B cell (primary cell): ENCODE results near the gene ATOSB. TPM values are rescaled to one million over a fixed set of nuclear protein-coding genes. Genes with fewer than 3 reads are reported as not detected.

ENCODE experiments used
- ATAC-seq: fragments of 200-7000 bp; cut with Tn5 transposase; one replicate; pipeline ENCODE4 v1.10.0; 2021; ENCODE audit warnings: low read depth, mild to moderate bottlenecking, moderate number of reproducible peaks, moderate library complexity
- CTCF ChIA-PET: fragments of 350-600 bp; sonication (Branson Sonifier 250); formaldehyde crosslinking; loops from one replicate; lab custom pipeline; 2021; ENCODE audit warnings: antibody characterized with exemption, inconsistent platforms; lab: Charles Lee
- POLR2A ChIA-PET: fragments of 350-600 bp; sonication (Branson Sonifier 250); formaldehyde crosslinking; loops from one replicate; lab custom pipeline; 2021; ENCODE audit warnings: antibody characterized with exemption; lab: Charles Lee
- DNase-seq: peaks from one replicate; pipeline ENCODE4 v3.0.0; 2013
- H2AFZ ChIP-seq: 2 replicates; pipeline ENCODE4 v1.6.1; 2012; ENCODE audit warnings: mild to moderate bottlenecking, low read depth, low read length; ENCODE audit not compliant: insufficient read depth, poor library complexity, severe bottlenecking
- H3K27ac ChIP-seq, 2 donors: 1 replicate in 1 of 2; 2 replicates in 1 of 2; pipeline ENCODE4 v1.5.1; 2012 to 2013; ENCODE audit warnings: low read length in 2 of 2, mild to moderate bottlenecking in 2 of 2, moderate library complexity in 1 of 2
- H3K27me3 ChIP-seq, 4 experiments: fragments of 200-600 bp in 1 of 4; sonication (generic) in 1 of 4; replicated peaks in 1 of 4; 1 replicate in 2 of 4; 2 replicates in 2 of 4; pipeline versions ENCODE4 v1.6.1 to v1.7.0; 2013 to 2016; ENCODE audit warnings: low read length in 3 of 4, mild to moderate bottlenecking in 2 of 4, mixed read lengths in 1 of 4, moderate library complexity in 1 of 4; ENCODE audit not compliant: insufficient read depth in 4 of 4, control insufficient read depth in 3 of 4; ENCODE audit errors: control extremely low read depth in 1 of 4
- H3K36me3 ChIP-seq, 2 experiments: replicated peaks in 1 of 2; 1 replicate in 1 of 2; 2 replicates in 1 of 2; pipeline versions ENCODE4 v1.6.1 to v1.7.1; 2013; ENCODE audit warnings: low read length in 1 of 2; ENCODE audit not compliant: insufficient read depth in 2 of 2, control insufficient read depth in 1 of 2; ENCODE audit errors: control extremely low read depth in 1 of 2, extremely low read depth in 1 of 2
- H3K4me1 ChIP-seq, 2 donors: fragments of 200-600 bp in 1 of 2; sonication (generic) in 1 of 2; 1 replicate in 1 of 2; 2 replicates in 1 of 2; pipeline versions ENCODE4 v1.5.1 to v1.6.1; 2013 to 2017; ENCODE audit warnings: low read length in 2 of 2; ENCODE audit not compliant: control insufficient read depth in 2 of 2, insufficient read depth in 2 of 2
- H3K4me2 ChIP-seq: replicated peaks from 2 replicates; pipeline ENCODE3; 2012; ENCODE audit warnings: mild to moderate bottlenecking, low read depth, low read length; ENCODE audit not compliant: poor library complexity, severe bottlenecking
- H3K4me3 ChIP-seq, 5 experiments: fragments of 200-600 bp in 1 of 5; sonication (generic) in 1 of 5; 1 replicate in 3 of 5; 2 replicates in 2 of 5; pipeline versions ENCODE4 v1.5.1 to v1.7.0; 2011 to 2016; ENCODE audit warnings: low read length in 4 of 5, mild to moderate bottlenecking in 4 of 5, low read depth in 2 of 5, control low read depth in 1 of 5, moderate library complexity in 1 of 5; ENCODE audit not compliant: insufficient read depth in 1 of 5; ENCODE audit errors: control extremely low read depth in 1 of 5, extremely low read depth in 1 of 5
- H3K79me2 ChIP-seq: fragments of 200-600 bp; sonication (generic); one replicate; pipeline ENCODE4 v1.6.0; 2016; ENCODE audit warnings: low read length; ENCODE audit not compliant: control insufficient read depth, insufficient read depth
- H3K9ac ChIP-seq: fragments of 200-600 bp; sonication (generic); 2 replicates; pipeline ENCODE4 v1.6.1; 2017; ENCODE audit warnings: mild to moderate bottlenecking, low read length, moderate library complexity
- H3K9me3 ChIP-seq, 3 donors: one replicate each; pipeline versions ENCODE4 v1.6.1 to v1.7.1; 2013; ENCODE audit warnings: low read length in 2 of 3; ENCODE audit not compliant: control insufficient read depth in 2 of 3, insufficient read depth in 1 of 3; ENCODE audit errors: control extremely low read depth in 1 of 3
- H4K20me1 ChIP-seq: 2 replicates; pipeline ENCODE4 v1.6.0; 2012; ENCODE audit warnings: mild to moderate bottlenecking, low read length; ENCODE audit not compliant: insufficient read depth, control insufficient read depth, poor library complexity, severe bottlenecking
- H3K27ac Mint-ChIP-seq: one replicate; pipeline ENCODE4 v1.8.0; 2021; ENCODE audit warnings: mixed read lengths
- H3K27me3 Mint-ChIP-seq: one replicate; pipeline ENCODE4 v1.8.0; 2021; ENCODE audit warnings: mixed read lengths
- H3K4me1 Mint-ChIP-seq: one replicate; pipeline ENCODE4 v1.8.0; 2021; ENCODE audit warnings: mixed read lengths
- H3K4me3 Mint-ChIP-seq: one replicate; pipeline ENCODE4 v1.8.0; 2021; ENCODE audit warnings: mixed read lengths
- H3K9me3 Mint-ChIP-seq: one replicate; pipeline ENCODE4 v1.8.0; 2022; ENCODE audit warnings: mixed read lengths; ENCODE audit not compliant: insufficient read depth
- WGBS: methylation state at CpG from one replicate; pipeline ENCODE4 v1.1.5; 2013; ENCODE audit warnings: missing lambda C conversion rate; ENCODE audit not compliant: insufficient coverage; 5-methylcytosine and 5-hydroxymethylcytosine counted together
- intact Hi-C: fragments of 100-400 bp; cut with micrococcal nuclease; formaldehyde crosslinking; loops from one replicate; pipeline ENCODE4 v1.10.0; 2022
- polyA plus RNA-seq: library from polyadenylated mRNA; depleted of rRNA; stranded (reverse); fragments of >200 nt; gene quantifications from 2 replicates; pipeline ENCODE4 v1.2.3, GENCODE V29; 2012
- total RNA-seq, 2 donors: library from RNA; stranded (reverse); fragments of 120-200 nt in 1 of 2; gene quantifications; 1 replicate in 1 of 2; 2 replicates in 1 of 2; pipeline versions ENCODE4 v1.2.3 to v1.2.4, GENCODE V29; 2013 to 2022
- TF ChIP-seq, protein P1 (sequence below): fragments of 200-600 bp; IDR thresholded peaks from one replicate; pipeline ENCODE4 v1.8.0; 2022; ENCODE audit warnings: antibody characterized with exemption, mild to moderate bottlenecking

ATOSB gene
- total and polyA plus RNA-seq, 2 donors (not counting 1 experiment from before 2014, with no cell fraction given): 6.5 to 9.4 TPM

DNA sequence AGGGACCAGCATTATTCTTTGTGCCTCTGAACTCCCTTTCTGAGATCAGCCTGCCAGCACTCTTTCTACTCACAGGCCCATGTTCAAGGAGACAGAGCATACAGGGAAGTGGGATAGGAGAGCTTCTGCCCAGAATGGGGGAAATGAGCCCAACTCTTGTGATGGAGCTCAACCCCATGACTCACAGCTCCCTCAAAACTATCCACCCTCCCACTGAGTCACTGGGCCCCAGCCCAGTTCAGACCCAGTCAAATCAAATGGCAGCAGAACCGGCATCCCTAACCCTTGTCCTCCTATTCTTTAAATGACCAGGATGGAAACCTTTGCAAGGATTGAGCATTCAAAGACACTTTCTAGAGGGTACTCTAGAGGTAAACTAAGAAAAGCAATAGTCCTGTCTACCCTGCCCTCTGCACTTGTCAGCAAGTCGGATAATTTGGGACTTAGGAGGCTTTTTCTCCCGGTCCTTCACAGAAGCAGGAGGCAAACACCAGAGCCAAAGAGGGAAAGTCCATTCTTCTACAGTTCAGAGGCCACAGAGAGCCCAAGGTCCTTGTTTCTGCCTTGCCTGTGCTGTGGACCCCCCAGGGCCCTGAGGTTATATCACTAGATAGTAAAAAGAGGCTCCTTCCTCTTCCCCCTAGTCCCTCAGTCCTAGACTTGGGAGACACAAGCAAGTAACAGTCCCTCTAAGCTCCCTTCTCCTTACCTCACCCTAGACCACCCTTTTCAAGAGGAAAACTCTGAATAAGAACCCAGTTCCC is 3.2 kb downstream of the ATOSB start:
- H3K4me3 Mint-ChIP-seq: peak overlapping the region; percentile 88
- H3K27me3 Mint-ChIP-seq: no peaks in the 10 kb centered on the region
- Histone ChIP-seq H3K79me2 (peaks cover 4% of the 10 kb centered on the region), H3K9ac (no peak overlapping the region), H3K4me2 (peak overlapping the region; percentile 98), H3K27ac (peak overlapping the region in 1 of 2 donors; percentile 71), H3K9me3 (no peaks in the 10 kb centered on the region), H3K36me3 (peaks cover 0 to 5% of the 10 kb centered on the region in 2 experiments), H2AFZ (peak overlapping the region; percentile 73), H3K4me3 (no peak overlapping the region), H3K27me3 (no peaks in the 10 kb centered on the region), H4K20me1 (no peaks in the 10 kb centered on the region), H3K4me1 (peaks cover 38 to 54% of the 10 kb centered on the region in 2 donors)
- H3K27ac Mint-ChIP-seq: peak overlapping the region; percentile 93
- TF ChIP-seq, protein P1, sequence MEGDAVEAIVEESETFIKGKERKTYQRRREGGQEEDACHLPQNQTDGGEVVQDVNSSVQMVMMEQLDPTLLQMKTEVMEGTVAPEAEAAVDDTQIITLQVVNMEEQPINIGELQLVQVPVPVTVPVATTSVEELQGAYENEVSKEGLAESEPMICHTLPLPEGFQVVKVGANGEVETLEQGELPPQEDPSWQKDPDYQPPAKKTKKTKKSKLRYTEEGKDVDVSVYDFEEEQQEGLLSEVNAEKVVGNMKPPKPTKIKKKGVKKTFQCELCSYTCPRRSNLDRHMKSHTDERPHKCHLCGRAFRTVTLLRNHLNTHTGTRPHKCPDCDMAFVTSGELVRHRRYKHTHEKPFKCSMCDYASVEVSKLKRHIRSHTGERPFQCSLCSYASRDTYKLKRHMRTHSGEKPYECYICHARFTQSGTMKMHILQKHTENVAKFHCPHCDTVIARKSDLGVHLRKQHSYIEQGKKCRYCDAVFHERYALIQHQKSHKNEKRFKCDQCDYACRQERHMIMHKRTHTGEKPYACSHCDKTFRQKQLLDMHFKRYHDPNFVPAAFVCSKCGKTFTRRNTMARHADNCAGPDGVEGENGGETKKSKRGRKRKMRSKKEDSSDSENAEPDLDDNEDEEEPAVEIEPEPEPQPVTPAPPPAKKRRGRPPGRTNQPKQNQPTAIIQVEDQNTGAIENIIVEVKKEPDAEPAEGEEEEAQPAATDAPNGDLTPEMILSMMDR: no peak
- intact Hi-C loops: loop anchor here (5.0 to 10.0 kb wide), 2 partner anchors 655 to 922 kb away; partner anchors contain the start of genes DNAI1, FAM219A and RECK
- H3K4me1 Mint-ChIP-seq: peaks cover 64% of the 10 kb centered on the region
- WGBS: 100% methylated on average over 2 of the region's 3 CpGs
- POLR2A ChIA-PET: interaction anchor here (1.4 to 2.1 kb wide), 2 partner anchors 41 to 492 kb away, joined by 3 to 13 read pairs; partner anchors contain the start of gene VCP
- DNase-seq (peak; percentile 22), ATAC-seq (no peak)
- no peaks in the 10 kb centered on the region for H3K9me3 Mint-ChIP-seq
- CTCF ChIA-PET: interaction anchor here (0.6 to 3.0 kb wide), 5 partner anchors 15 to 583 kb away, joined by 3 to 18 read pairs (median 3); partner anchors contain the start of genes FANCG and PIGO
